Fibroblast of skin of abdomen (primary cell): ENCODE measurements around the gene TTYH3.

ENCODE experiments used
- DNase-seq: peaks from one replicate; pipeline ENCODE4 v3.0.0-alpha.2; 2013

TTYH3 gene

DNA sequence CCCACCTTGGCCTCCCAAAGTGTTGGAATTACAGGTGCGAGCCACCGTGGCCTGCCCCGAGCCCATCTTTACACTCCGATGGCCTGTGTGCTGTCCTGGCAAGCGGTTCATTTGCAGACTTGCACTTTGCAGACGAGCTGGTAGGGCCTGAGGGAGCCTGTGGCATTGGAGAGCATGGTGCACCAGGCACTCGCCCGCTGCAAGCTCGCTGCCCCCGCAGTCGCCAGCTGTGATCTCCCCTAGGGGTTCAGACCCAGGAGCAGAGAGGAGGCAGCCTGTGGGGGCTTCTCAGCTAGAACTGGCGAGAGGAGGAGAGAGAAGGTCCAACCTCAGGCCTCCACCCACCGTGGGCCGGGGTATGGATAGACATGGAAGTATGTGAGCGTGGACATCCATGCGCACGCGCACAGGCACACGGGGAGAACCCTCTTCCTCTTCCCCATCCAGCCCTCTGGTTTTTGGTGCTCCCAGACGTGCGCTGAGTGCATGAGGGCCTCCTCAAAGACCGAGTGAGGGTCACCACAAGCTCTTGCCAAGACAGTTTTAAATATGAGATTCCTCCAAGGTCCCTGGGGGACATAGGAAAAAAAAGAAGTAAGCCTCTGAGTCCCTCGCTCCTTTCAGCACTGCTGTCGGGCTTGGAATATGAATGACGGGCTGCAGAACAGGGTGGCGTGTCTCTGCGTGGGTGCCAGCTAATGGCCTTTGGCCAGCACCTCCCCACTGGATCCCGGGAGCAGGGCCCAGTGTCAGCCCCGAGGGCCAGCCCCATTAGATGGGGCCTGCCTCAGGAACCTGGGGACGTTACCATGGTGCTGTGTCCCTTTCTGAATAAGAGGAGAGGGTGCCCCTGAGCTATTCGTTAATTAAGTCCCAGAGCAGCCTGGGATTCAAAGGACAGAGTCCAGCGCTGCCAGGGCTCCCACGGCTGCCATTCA lies 15.1 kb upstream of the TTYH3 start:
- DNase-seq: no peak

DNA sequence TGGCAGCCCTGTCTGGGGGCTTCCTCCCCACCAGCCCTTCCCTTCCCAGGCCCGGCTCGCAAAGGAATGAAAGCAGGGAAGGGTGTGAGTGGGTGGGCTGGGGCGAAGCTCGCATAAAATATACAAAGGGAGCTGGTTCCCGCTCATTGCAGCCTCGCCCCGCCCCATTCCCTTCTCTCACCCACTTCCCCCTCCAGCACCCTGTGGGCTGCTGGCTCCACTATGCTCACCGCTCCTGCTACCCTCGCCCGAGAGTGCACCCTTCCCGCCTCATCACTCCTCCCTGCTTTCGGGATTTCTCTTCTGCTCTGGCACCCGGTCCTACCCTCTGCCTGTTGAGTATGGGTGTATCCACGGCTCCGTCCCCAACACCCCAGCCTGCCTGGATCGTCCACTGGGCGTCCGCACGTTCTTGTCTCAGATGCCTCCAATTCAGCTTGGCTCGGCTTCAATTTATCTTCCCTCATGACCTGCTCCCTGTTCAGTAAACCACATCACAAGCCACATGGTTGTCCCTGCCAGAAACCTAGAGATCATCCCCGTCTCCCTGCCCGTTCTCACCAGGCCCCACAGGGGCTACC lies 14.4 kb upstream of the TTYH3 start:
- DNase-seq: no peak

- peak; percentile 74 for DNase-seq
Observed at GRCh38 chr7:2619116-2619515, 12.7 kb upstream of the TTYH3 start.

DNA sequence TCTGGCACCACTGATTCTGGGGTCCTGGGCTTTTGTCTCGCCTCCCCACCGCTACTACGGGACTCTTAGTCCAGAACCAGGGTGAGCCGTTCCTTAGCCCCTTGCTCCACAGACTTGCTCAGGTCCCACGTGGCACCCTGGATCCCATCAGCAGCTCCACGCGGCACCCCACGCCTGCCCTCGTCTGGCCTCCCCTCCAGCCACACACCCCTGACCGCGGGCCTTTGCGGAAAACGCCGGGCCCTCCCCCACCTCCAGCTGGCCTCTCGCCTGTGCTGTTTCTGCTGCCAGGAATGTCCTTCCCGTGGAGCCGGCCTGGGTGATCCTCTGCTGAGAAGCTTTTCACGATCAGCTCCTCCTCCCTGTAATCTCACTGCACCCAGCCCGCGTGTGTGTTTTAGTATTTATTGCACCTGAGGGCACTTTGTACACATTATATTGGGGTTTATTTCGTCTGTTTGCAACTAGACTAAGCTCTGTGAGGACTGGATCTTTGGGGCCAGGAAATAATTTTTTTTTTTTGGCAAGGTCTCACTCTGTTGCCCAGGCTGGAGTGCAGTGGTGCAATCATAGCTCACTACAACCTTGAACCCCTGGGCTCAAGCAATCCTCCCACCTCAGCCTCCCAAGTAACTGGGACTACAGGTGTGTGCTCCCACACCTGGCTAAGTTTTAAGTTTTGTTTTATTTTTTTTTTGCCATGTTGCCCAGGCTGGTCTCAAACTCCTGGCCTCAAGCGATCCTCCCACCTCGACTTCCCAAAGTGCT lies 10.5 kb upstream of the TTYH3 start:
- peak; percentile 62 for DNase-seq

GRCh38 chr7:2621948-2622640 lies 9.7 kb upstream of the TTYH3 start:
- DNase-seq: peak; percentile 31

GRCh38 chr7:2622869-2623697 lies 8.7 kb upstream of the TTYH3 start:
- no peak for DNase-seq

DNA sequence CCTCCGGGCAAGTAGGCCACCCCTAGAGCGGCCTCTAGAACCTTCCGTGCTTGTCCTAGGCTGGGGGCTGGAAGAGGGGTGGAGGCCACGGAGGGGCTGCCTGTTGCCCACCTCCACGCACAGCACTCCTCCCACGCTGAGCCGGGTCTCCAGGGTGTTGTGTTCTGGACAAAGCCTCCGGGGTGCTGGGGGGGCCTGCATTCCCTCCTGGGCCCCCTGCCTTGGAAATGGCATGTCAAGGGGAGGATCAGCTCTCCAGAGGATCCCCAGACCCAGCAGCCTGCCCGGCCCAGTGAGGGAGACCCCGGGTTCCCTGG lies 8.1 kb upstream of the TTYH3 start:
- DNase-seq: no peak

- peak; percentile 29 for DNase-seq
Observed at GRCh38 chr7:2624293-2624886, 7.4 kb upstream of the TTYH3 start.

- peak; percentile 75 for DNase-seq
Observed at GRCh38 chr7:2626498-2627117, 5.2 kb upstream of the TTYH3 start.

DNA sequence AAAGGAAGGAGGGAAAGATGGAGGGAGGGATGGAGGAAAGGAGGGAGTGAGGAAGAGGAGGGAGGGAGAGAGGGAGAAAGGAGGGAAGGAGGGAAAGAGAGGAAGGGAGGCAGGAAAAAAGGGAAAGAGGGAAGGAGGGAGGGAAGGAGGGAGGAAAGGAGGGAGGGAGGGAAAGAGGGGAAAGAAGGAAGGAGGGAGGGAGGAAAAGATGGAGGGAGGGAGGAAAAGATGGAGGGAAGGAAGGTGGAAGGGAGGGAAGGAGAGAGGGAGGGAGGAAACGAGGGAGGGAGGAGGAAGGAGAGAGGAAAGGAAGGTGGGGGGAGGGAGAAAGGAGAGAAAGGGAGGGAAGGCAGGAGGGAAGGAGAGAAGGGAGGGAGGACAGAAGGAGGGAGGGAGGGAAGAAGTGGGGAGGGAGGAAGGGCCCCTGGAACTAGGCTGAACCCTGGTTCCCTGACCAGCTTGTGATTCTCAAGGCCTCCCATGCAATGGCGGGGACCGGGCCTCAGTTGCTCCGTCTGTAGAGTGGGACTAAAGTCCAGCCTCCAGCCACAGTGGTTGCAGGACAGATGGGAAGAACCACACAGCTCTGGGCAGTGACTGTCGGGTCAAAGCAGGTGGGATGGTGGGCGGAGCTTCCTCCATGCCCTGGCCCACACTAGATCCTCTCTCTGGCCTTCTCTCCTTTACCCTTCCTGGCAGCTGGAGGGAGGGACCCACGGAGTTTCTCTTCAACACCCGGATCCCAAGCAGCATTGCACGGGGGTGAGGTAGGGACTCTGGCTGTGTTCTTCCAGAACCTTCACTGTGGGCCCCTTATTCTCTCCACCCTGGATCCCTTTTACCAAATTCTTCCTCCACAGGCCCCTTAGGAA lies 4.3 kb upstream of the TTYH3 start:
- DNase-seq: no peak

- no peak for DNase-seq
Observed at GRCh38 chr7:2628130-2628482, 3.7 kb upstream of the TTYH3 start.

GRCh38 chr7:2628891-2629290 lies 2.9 kb upstream of the TTYH3 start:
- DNase-seq: no peak

DNA sequence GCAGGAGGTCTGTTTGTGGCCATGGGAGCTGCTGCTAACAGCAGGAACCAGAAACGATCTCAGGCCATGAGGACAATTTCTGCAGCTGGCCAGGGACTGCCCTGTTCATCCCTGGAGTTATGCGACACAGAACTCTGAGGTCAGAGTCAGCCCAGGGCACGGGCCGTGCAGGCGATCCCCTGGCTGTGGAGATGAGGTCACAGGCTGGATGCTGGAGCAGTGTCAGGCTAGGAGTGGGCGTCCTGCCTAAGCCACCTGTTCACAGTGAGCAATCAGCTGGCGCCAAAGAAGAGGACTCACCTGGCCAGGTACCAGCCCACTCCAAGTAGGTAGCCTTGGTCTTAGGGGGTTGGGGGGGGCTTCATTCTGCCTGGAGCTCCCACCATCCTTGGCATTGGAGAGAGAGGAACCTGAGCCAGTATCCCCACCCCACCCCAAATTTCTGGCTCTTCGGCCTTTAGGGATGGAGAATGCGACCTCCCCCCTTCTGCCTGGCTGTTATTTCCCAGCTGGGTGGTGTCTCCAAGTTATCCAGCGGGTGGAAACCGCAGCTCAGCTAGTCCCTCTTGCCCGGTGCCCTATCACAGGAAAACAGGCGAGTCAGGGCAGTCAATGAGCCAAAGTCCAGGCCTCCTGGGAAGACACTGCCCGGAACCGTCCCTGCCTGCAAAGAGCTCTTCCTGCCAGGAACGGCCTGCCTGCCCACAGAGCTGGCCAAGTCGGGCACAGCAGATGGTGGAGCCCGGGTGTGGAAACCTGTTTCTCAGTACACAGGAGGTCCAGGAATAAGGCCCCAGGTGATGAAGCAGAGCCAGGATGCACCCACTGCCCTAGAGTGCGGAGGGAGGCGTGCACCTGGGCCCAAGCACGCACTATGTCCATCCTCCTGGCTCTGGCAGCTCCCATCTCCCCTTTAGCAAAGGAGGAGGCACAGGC lies 1.8 kb upstream of the TTYH3 start:
- no peak for DNase-seq

GRCh38 chr7:2632733-2633537 lies 1.1 kb downstream of the TTYH3 start:
- peak; percentile 73 for DNase-seq

- peak; percentile 87 for DNase-seq
Observed at GRCh38 chr7:2633538-2634266, 1.9 kb downstream of the TTYH3 start.

DNA sequence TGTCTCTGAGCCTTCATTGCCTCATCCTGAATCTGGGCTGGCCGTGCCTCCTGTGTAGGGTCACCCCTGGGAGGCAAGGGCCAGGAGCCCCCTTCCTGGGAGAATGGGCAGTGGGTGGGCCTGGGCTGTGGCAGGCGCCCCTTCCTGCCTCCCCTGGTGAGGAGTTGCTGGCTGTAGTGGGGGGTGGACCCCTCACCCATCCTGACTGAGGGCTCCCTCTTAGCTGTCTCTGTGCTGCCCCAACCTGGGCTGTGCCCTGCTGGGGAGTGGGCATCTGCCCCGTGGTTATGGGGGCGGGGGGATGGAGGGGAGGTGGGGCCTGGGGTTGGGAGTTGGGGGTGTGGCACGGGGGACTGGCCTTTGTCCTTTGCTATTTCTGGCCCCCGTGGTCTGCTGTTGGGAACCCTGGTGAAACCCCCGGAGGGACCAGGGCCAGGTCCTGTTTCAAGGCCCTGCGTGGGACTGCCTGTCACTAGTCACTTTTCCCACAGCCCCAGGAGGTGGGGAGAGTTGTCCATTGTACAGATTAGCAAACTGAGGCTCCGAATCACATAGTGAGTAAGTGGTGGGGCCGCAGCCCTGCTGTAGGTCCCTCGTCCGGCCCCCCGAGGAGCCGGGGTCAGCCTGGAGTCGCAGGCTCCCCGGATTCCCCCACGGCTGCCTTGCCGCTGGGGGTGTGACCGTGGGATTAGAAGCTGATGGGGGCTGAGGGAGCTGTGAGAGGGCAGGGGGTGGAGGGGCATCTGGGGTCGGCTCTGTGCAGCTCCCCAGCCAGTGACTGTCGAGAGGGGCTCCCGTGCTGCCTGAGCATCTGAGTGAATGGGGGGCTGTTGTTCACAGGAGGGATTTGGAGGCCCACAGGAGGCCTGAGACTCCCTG lies 2.7 kb downstream of the TTYH3 start:
- DNase-seq: no peak
